Chondrocyte (in vitro differentiated cells): ENCODE data around the gene GALNTL6. TPM values are rescaled to one million over a fixed set of nuclear protein-coding genes. Genes with fewer than 3 reads are reported as not detected.
A peak's percentile ranks its signal among the peaks of the same experiment; 100 is the strongest.
"Not testable (repeated sequence)": the region's sequence is repeated elsewhere in the genome, so short reads cannot be mapped to it uniquely, and the experiment has no call there.

Experiments
- DNase-seq: peaks from one replicate; pipeline ENCODE4 v3.0.0; 2021; ENCODE audit warnings: mixed read lengths, low spot score
- H3K27ac Mint-ChIP-seq: one replicate; pipeline ENCODE4 v1.8.0; 2021; ENCODE audit warnings: mild to moderate bottlenecking, moderate library complexity, mixed read lengths; ENCODE audit not compliant: unreplicated experiment
- H3K27me3 Mint-ChIP-seq: 2 replicates; pipeline ENCODE4 v1.8.0; 2021; ENCODE audit warnings: low read depth, mixed read lengths
- H3K36me3 Mint-ChIP-seq: 2 replicates; pipeline ENCODE4 v1.8.0; 2021; ENCODE audit warnings: low read depth, mixed read lengths
- H3K4me1 Mint-ChIP-seq: 2 replicates; pipeline ENCODE4 v1.8.0; 2021; ENCODE audit warnings: low read depth, mild to moderate bottlenecking, mixed read lengths
- H3K4me3 Mint-ChIP-seq: one replicate; pipeline ENCODE4 v1.8.0; 2021; ENCODE audit warnings: mild to moderate bottlenecking, moderate library complexity, mixed read lengths; ENCODE audit not compliant: unreplicated experiment
- H3K9me3 Mint-ChIP-seq: 2 replicates; pipeline ENCODE4 v1.8.0; 2021; ENCODE audit warnings: low read depth, mixed read lengths
- total RNA-seq: library from RNA; stranded (reverse); gene quantifications from 3 replicates; pipeline ENCODE4 v1.2.1, GENCODE V29; 2021
- TF ChIP-seq, protein P1 (sequence below): fragments of 200-600 bp; sonication (generic); IDR thresholded peaks from 2 replicates; pipeline ENCODE4 v1.5.0; 2021; ENCODE audit warnings: antibody characterized with exemption, mild to moderate bottlenecking, moderate library complexity

The GALNTL6 gene
- total RNA-seq, 1 donor from 2014 or later: not detected

DNA sequence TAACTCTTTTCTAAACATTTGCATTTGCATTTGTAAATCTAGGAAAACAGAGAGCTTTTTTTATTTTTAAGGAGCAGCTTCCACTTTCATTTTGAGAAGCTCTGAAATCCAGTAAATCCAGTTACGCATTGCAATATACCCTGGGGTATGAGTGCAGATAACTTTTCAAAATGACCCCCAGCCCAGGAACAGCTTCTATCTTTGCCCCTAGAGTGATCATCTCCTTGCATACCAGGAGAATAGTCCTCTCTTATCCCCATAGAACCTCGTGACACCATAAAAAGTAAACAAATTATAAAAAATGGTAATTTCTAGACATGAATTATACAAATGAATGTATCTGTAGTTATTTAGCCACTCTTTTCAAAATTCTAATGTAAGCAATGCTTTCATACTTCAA lies 1063.2 kb downstream of the GALNTL6 start:
- Mint-ChIP-seq H3K9me3 (peaks cover 6% of the 10 kb centered on the region), H3K4me3 (no peak overlapping the region), H3K27me3 (peaks cover 4% of the 10 kb centered on the region), H3K27ac (no peak overlapping the region), H3K36me3 (no peaks in the 10 kb centered on the region), H3K4me1 (no peaks in the 10 kb centered on the region)
- TF ChIP-seq, protein P1, sequence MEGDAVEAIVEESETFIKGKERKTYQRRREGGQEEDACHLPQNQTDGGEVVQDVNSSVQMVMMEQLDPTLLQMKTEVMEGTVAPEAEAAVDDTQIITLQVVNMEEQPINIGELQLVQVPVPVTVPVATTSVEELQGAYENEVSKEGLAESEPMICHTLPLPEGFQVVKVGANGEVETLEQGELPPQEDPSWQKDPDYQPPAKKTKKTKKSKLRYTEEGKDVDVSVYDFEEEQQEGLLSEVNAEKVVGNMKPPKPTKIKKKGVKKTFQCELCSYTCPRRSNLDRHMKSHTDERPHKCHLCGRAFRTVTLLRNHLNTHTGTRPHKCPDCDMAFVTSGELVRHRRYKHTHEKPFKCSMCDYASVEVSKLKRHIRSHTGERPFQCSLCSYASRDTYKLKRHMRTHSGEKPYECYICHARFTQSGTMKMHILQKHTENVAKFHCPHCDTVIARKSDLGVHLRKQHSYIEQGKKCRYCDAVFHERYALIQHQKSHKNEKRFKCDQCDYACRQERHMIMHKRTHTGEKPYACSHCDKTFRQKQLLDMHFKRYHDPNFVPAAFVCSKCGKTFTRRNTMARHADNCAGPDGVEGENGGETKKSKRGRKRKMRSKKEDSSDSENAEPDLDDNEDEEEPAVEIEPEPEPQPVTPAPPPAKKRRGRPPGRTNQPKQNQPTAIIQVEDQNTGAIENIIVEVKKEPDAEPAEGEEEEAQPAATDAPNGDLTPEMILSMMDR: no peak
- DNase-seq: no peak

DNA sequence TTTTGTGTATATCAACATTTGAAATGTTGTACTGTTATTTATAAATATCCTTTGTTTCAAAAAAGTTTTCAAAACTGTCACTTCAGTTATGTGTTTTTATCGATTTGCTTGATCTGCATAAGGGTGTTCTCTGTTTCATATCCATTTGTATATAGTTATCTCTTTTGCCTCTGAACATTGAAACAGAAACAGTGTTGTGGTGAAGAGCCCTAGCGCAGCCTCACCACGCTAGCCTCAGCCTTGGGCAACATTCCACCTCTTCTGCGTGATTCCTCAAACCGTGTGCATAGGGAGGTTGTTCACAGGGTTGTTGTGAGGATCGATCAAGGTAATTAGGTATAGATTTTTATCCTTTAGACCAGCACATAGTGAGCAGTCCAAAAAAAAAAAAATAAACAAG lies 1068.4 kb downstream of the GALNTL6 start:
- H3K9me3 Mint-ChIP-seq: peaks cover 25% of the 10 kb centered on the region
- no peak for DNase-seq
- no peaks in the 10 kb centered on the region for H3K36me3 Mint-ChIP-seq
- no peak overlapping the region for H3K4me3 Mint-ChIP-seq
- H3K27me3 Mint-ChIP-seq: peaks cover 6% of the 10 kb centered on the region
- TF ChIP-seq, protein P1: no peak
- H3K27ac Mint-ChIP-seq: no peak overlapping the region
- H3K4me1 Mint-ChIP-seq: no peaks in the 10 kb centered on the region

DNA sequence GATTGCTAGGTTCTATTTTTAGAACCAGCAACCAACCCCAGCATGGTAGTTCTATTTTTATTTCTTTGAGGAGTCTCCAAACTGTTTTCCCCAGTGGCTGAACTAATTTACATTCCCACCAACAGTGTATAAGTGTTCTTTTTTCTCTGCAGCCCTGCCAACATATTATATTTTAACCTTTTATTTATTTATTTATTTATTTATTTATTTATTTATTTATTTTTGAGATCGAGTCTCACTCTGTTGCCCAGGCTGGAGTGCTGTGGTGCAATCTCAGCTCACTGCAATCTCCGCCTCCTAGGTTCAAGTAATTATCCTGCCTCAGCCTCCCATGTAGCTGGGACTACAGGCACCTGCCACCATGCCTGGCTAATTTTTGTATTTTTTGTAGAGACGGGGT lies 1074.2 kb downstream of the GALNTL6 start:
- not testable (repeated sequence) for H3K27me3 Mint-ChIP-seq, H3K27ac Mint-ChIP-seq, H3K4me1 Mint-ChIP-seq, H3K36me3 Mint-ChIP-seq, DNase-seq, H3K4me3 Mint-ChIP-seq
- H3K9me3 Mint-ChIP-seq: peaks cover 40% of the 10 kb centered on the region

DNA sequence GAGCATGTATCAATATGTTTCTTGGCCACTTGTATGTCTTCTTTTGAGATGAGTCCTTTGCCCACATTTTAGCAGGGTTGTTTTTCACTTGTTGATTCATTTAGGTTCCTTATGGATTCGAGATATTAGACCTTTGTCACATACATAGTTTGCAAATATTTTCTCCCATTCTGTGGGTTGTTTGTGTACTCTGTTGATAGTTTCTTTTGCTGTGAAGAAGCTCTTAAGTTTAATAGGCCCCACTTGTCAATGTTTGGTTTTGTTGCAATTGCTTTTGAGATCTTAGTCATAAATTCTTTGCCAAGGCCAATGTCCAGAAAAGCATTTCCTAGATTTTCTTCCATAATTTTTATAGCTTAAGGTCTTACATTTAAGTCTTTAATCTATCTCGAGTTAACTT lies 1074.8 kb downstream of the GALNTL6 start:
- DNase-seq: no peak
- H3K36me3 Mint-ChIP-seq: peaks cover 1% of the 10 kb centered on the region
- no peaks in the 10 kb centered on the region for H3K4me1 Mint-ChIP-seq
- TF ChIP-seq, protein P1: no peak
- peaks cover 10% of the 10 kb centered on the region for H3K27me3 Mint-ChIP-seq
- H3K4me3 Mint-ChIP-seq: no peak overlapping the region
- H3K27ac Mint-ChIP-seq: no peak overlapping the region
- H3K9me3 Mint-ChIP-seq: peaks cover 40% of the 10 kb centered on the region

DNA sequence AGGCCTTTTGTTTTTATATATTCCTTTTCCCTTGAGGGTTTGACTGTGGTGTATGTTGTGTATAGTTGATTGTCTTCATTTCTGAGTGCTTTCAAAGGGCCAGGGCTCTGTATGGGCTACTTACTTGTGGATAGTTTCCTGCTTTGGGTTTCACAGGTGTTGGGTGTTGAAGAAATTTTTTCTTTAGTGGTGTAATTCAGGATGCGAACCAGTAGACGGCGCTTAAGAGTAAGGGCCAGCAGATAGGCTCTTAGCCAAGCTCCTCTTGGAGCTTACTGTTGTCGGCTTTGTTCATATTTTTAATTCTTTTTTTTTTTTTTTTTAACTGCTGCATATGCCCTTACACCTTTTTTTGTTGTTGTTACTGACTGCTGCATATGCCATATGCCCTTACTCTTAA lies 1079.1 kb downstream of the GALNTL6 start:
- no peak overlapping the region for H3K27ac Mint-ChIP-seq
- H3K4me1 Mint-ChIP-seq: no peaks in the 10 kb centered on the region
- peaks cover 44% of the 10 kb centered on the region for H3K9me3 Mint-ChIP-seq
- TF ChIP-seq, protein P1: peak; percentile 55
- DNase-seq: no peak
- H3K36me3 Mint-ChIP-seq: peaks cover 4% of the 10 kb centered on the region
- peaks cover 4% of the 10 kb centered on the region for H3K27me3 Mint-ChIP-seq
- no peak overlapping the region for H3K4me3 Mint-ChIP-seq

DNA sequence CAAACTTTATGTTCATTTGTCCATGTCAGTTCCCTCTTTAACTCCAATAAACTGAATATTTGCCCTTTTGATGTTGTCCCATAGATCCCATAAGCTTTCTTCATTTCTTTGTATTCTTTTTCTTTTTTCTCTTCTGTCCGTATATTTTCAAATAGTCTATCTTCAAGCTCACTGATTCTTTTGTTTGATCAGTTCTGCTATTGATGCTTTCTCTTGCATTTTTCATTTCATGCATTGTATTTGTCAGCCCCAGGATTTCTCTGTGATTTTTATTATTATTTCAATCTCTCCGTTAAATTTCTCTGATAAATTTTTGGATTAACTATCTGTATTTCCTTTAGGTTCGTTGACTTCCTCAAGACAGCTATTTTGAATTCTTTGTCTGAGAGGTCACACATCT lies 1082.5 kb downstream of the GALNTL6 start:
- H3K36me3 Mint-ChIP-seq: peaks cover 4% of the 10 kb centered on the region
- no peak for DNase-seq
- no peaks in the 10 kb centered on the region for H3K4me1 Mint-ChIP-seq
- peaks cover 34% of the 10 kb centered on the region for H3K9me3 Mint-ChIP-seq
- no peak overlapping the region for H3K4me3 Mint-ChIP-seq
- H3K27ac Mint-ChIP-seq: no peak overlapping the region
- TF ChIP-seq, protein P1: no peak
- no peaks in the 10 kb centered on the region for H3K27me3 Mint-ChIP-seq
